Skin of body (tissue), 3 donors: ENCODE data around the gene DHCR7. TPM values are rescaled to one million over a fixed set of nuclear protein-coding genes. Genes with fewer than 3 reads are reported as not detected.

Source experiments
- DNase-seq: peaks from one replicate; lab custom pipeline; 2025; lab: John Stamatoyannopoulos, UW
- small RNA-seq: library from RNA; depleted of rRNA; stranded (forward); fragments of <200 nt; gene quantifications from one replicate; pipeline ENCODE3, GENCODE V24; 2014; ENCODE audit warnings: low replicate concordance
- total RNA-seq: library from RNA; depleted of rRNA; stranded (reverse); fragments of >200 nt; gene quantifications from one replicate; pipeline ENCODE4 v1.2.3, GENCODE V29; 2014

DHCR7 gene
- total RNA-seq, 1 donor from 2014 or later = 34.5 TPM

- no peak for DNase-seq
Measured at GRCh38 chr11:71386202-71386601, 62.0 kb downstream of the DHCR7 start.

GRCh38 chr11:71385091-71385490 is 63.1 kb downstream of the DHCR7 start:
- no peak for DNase-seq

GRCh38 chr11:71384561-71384960 is 63.6 kb downstream of the DHCR7 start:
- DNase-seq = no peak

Small RNA genes within 50 kb of the gene (small RNA-seq; reads per million reads assigned to genes)
- not detected for gene MIR6754

Other genes starting within 250 kb of the DHCR7 start
- 8.8 TPM for gene SHANK2, start 195.8 kb downstream of the DHCR7 start, total RNA-seq
- 34.6 TPM for gene NADSYN1, start 4.8 kb upstream of the DHCR7 start, total RNA-seq
- 0.89 TPM for gene KRTAP5-7, start 78.9 kb upstream of the DHCR7 start, total RNA-seq
- 2.5 TPM for gene KRTAP5-8, start 89.6 kb upstream of the DHCR7 start, total RNA-seq
- not detected for gene KRTAP5-9, start 100.0 kb upstream of the DHCR7 start, total RNA-seq
- 1.5 TPM for gene KRTAP5-10, start 117.2 kb upstream of the DHCR7 start, total RNA-seq
- gene KRTAP5-11, start 134.5 kb upstream of the DHCR7 start, total RNA-seq = 2.2 TPM